Kidney tubule cell (primary cell): Measurements from ENCODE around the gene SRSF4.
"Not testable (repeated sequence)": the region's sequence is repeated elsewhere in the genome, so short reads cannot be mapped to it uniquely, and the experiment has no call there.

ENCODE experiments used
- DNase-seq: peaks from one replicate; pipeline ENCODE4 v3.0.0-alpha.2; 2018; ENCODE audit warnings: low spot score

The SRSF4 gene

DNA sequence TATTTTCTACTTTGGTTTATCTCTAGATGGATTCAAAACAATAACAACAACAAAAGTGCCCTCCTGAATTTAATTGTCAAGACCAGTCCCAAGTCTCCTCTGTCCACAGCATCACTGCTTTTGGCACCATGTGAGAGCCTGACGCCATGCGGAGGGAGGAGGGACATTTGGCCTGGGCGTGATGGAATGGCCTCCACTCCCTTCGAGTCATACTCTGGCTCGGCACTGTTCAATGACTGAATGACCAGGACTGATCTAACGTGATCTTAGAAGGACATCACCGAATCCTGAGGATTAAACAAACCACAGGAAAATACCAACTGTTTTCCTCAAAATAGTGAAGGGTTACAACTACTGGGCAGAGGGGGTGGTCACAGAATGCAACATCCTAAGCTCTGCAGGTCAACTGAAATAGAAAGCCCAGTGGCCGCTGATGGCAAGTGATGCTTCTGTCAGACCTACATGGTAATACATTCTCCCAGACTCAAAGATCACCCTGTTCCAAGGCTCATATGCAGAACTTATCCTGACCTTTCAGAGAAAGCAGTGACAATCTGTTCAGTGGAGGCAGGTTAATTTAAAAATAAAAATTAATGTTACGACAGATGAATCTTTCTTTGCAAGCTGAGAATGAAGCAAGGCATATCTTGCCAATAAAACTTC lies 19.1 kb downstream of the SRSF4 start:
- no peak for DNase-seq

DNA sequence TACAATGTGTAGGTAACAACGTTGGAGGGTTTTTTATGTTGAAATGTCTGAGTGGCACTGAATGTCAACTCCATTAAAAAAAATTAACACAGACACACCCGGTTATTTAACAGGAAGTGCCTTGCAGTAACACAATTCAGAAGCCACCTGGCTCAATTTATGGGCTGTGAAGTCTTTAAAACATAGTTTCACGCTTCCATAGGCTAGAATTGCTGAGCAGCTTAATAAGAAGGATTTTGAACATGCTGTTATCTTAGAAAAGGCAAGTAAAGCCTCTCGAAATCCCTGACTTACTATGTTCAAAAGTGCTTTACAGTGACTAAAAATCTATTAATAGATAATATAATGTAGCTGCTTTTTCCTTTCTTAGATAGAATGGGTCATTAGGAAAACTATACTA lies 19.7 kb downstream of the SRSF4 start:
- no peak for DNase-seq

DNA sequence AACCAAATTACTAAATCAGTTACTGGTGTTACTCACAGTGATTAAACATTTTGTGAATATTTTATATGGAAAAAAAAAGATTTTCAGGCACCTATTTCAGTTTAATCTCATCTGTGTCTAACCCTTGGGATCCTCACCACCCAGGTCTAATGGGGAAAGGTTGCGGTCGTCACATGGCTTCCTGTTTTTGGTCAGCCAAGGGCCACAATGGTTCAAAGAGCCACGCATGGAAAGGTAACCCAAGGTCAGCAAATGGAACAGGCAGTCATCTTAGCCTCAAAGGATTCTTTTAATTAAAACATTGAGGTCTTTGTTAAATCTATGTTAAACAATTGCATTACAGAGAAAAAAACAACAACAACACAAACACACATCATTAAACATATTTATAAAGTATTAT lies 21.9 kb downstream of the SRSF4 start:
- DNase-seq = no peak

DNA sequence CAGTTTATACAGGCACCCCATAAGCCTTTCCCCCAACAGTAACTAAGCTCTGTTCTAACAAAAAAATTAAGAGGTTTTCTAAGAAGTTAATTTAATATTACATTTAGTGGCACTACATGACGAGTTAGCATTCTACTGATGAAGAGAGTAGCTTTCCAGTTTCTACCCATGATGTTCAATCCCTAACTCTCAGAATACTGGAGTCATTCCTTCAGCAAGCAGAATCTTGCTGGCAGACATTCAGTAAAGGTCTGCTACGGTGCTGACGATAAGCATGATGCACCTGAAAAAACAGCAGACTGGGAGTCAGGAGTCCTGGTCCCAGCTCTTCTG lies 24.5 kb downstream of the SRSF4 start:
- DNase-seq = no peak

DNA sequence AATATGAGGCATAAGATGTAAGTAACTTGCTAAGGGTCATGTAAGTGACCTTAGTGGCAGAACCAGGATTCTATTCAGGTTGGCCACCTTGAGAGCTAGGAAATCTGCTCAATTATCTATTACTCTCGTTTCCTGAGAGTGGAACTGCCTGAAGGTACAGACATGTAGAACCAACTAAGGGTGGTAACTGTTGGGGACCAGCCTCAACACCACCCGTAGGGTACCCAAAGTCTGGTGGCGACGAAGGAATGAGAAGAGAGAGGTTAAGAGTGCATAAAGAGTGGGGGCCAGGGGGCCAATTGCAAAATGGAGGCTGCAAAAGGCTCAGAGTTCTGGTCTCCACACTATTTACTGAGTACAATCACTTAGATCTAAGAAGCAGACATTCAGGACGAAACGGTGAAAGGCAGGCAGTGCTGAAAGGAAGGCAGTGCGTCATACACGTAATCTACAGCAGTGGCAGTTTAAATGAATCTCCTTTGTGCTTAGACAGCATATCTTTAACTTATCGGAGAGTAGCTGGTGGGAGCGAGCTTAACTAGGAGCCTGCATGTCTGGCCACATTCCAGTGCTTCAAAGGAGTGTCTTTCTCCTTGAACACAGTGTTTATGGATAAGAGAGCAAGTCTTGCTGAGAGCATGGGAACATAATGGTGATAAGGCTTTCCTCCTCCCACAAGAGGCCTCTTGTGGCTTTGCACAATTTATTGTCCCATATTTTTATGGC lies 25.0 kb downstream of the SRSF4 start:
- no peak for DNase-seq

DNA sequence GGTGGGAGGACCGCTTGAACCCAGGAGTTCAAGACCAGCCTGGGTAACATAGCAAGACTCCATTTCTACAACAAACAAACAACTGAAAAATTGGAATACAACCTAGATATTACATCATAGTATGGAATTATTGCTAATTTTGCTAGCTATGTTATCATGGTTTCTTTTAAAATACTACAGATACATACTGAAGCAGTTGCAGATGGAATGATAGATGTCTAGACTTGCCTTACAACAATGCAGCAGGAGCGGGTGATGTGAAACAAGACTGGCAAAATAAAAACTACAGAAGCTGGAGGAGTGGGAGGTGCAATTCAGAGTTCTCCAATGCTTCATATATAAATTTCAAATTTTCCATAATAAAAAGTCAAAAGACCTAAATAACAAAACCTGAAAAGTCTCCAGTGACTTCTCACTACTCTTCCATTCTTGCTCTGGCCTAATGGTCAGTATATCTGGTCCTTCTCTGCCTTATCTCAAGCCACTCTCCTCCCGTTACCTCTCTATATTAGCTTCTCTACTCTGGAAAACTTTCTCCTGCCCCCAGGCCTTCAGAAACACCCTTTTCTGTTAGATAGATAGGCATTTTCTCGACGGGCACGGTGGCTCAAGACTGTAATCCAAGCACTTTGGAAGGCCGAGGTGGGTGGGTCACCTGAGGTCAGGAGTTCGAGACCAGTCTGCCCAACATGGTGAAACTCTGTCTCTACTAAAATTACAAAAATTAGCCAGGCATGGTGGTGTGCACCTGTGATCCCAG lies 29.5 kb downstream of the SRSF4 start:
- DNase-seq = no peak

DNA sequence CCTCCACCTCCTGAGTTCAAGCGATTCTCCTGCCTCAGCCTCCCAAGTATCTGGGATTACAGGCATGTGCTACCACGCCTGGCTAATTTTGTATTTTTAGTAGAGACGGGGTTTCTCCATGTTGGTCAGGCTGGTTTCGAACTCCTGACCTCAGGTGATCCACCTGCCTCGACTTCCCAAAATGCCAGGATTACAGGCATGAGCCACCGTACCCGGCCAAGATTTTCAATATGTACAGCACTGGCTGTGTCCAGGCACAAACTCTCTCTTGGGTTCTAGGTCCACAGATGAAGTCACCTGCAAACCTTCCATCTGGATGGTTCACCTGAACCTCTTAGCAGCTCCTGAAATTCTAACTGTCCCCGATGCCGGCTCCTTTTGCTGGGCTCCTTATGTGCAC lies 31.4 kb downstream of the SRSF4 start:
- not testable (repeated sequence) for DNase-seq

DNA sequence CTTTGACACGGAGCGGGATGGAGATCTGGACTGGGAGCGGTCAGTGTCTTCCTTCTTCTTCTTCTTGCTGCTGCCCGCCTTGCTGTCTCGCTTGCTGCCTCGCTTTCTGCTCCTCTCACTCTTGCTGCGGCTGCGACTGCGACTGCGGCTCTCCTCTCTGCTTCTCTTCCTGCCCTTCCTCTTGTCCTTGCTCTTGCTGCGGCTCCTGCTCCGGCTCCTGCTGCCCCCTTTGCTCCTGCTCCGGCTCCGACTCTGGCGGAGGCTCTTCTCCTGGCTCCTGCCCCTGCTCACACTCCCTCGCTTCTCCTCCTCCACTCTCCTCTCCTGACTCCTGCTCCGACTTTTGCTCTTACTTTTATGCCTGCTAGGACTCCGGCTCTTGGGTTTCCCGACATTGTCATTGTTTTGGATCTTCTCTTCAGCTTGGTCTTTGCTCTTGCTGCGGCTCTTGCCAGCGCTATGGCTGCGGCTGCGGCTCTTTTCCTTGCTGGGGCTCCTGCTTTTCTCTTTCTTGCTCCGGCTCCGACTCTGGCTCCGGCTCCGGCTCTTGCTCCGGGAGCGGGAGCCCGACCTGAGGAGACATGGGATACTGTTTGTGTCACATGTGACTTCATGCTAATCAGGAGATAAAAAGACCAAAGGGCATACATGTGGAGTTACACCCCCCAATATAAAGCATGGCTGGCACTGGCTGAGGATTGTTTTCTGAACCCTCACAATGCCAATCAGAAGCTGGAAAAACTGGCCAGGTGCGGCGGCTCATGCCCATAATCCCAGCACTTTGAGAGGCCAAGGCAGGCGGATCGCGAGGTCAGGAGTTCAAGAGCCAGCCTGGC lies 32.8 kb downstream of the SRSF4 start:
- DNase-seq = no peak

DNA sequence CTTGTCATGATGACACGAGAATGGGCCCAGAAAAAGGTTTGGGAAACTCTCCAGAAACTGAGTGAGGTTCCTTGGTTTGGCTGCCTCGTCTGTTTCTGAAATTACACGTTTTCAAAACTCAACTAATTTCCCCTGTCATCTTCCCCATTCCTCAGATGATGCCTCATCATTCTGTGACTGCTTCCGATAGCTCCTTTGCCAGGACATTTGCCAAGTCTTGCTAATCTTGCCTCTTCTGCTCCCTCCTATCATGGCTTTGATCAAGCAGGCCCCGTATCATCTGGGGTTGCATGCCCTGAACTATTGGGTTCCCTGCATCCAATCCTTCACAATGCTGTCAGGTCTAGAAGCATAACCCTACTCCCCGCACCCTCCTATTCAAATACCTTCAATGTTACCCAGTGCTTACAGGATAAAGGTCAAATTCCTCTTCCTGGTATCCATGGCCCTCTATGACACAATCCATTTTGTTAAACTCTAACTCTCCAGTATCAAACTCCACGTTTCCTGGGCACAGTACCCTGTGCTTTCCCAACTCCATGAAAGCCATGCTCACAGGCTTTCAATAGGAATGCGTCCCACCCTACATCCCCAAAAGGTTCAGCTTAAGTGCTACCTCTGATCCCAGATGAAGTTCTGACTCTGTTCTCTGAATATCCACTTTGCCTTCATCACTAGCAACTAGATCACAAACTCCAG lies 35.8 kb downstream of the SRSF4 start:
- peak; percentile 83 for DNase-seq

DNA sequence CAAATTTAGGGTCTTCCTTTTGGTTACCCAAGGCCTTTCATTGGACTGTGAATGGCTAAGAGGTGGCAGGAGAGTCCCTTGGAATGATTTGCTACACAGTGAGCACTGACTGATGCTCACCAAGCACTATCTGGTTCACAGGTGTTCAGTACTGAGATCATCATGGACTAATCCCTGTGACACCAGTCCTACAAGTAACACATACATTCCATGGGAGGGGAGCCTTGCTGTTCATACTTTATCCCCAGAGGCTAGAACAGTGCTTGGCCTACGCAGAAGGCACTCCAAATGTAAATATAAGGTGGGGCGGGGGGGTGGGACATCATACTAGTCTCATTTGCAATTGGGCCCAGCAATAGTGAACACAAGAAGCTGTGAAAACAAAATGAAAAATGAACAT lies 37.5 kb downstream of the SRSF4 start:
- DNase-seq = no peak

DNA sequence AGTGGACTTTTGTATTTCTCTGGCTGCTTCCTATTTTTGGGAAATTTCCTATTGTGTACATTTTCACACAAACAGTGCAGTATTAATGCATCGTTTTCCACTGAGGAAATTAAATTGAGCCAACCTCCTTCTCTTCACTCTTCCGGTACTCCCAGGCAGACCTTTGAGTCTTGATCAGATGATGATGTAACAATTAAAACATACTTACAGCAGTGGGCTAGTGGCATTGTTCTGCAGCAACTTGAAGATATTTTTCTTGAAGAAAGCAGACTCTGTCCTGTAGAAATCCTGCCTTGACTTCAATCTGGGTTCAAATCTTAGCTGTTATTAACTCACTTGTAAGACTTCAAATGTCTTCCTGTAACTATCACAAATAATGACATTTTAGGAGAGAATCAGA lies 39.0 kb downstream of the SRSF4 start:
- no peak for DNase-seq

DNA sequence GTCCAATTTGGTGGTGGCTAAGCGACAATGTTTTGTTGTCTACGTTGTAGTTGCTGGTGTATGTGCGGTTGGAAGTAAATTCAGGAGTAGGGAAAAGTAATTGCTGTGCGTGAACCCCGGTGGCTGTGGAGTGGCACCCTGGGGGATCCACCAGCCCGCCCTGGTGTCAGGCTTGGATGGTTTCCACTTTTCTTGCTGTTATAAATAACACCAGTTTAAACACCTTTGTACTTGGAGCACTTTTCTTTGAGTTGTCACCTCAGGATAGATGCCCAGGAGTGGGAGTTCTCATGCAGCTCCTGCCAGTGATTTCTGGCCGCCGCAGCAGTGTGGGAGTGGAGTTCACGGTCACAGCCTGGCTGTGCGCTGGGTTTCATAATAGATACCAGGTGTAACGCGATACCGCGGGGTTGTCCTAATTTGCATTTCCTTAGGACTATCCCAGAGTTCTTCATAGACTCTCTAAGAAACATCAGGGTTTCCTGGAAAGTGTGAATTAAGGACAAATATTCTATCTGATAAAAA lies 45.2 kb downstream of the SRSF4 start:
- DNase-seq = peak; percentile 36

DNA sequence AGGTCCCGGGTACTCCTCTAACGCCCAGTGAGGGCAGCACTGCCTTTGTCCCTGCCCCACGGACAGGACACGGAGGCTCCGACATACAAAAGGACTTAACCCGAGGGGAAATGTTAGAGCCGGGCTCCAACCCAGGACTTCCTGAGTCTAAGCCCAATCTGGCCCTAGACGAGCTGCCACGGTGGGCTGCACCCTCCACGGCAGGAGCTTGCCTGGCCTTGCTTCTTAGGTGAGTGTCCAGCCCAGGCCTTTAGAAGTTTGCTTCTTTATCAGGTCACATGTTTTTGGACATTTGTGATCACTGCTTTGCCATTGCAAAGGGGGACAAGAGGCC lies 47.0 kb downstream of the SRSF4 start:
- no peak for DNase-seq

DNA sequence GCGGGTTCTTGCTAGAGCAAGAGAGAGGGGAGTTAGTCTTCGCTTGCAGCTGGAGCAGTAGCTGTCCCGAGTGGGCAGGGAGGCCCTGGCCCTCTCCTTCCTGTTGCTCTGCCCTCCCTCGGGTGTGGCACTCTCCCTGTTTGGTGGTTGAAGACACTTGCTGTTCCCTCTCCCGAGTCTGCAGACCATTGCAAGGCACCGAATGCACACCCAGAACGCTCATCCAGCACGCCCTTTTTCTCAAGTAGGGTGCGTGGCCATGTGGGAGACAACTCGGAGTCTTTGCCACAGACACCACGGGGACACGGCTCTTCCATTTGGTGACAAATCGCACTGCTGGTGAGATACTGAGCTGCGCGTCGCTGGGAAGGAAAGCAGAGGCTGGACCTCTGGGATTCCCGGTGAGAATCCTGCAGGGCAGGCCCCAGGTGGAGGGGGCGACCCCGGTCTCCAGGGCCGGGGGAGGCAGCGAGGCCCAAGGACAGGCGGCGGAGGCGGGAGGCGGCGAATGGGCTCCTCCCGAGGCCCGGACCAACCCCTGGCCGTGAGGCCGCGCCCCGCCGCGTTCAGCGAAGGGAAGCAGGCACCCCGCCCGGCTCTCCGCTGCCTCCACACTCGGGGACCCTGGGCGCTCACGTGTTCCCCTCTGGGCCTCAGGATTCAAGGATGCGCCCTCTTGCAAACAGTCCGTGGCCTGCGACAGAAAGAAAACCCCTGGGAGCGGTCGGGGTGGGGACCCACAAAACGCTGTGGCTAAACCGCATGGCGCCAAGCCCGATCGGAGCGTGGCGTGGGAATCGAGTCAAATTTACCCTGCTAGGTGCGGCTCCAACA lies 47.6 kb downstream of the SRSF4 start:
- no peak for DNase-seq

DNA sequence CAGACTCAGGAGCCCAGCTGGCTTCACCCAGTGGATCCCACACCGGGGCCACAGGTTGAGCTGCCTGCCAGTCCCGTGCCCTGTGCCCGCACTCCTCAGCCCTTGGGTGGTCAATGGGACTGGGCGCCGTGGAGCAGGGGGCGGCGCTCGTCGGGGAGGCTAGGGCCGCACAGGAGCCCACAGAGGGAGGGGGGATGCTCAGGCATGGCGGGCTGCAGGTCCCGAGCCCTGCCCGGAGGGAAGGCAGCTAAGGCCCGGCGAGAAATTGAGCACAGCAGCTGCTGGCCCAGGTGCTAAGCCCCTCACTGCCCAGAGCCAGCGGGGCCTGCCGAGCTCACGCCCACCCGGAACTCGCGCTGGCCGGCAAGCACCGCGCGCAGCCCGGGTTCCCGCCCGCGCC lies 50.6 kb downstream of the SRSF4 start:
- DNase-seq = not testable (repeated sequence)

DNA sequence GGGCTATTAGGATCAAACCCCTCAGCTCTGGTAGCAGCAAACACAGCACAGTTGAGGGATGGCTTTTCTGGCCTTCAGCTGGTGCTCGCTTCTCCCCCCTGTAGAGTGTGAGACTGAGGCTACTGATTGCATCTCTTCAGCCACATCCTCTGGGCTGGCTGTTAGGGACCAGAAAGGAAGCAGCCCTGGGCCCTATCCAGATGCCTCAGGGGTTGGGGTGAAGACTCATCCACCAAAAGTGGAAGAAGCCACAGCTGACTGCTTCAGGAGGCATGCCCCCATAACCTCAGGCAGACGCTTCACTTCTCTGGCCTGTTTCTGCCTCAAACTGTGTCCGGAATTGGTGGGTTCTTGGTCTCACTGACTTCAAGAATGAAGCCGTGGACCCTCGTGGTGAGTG lies 51.8 kb downstream of the SRSF4 start:
- DNase-seq = no peak

DNA sequence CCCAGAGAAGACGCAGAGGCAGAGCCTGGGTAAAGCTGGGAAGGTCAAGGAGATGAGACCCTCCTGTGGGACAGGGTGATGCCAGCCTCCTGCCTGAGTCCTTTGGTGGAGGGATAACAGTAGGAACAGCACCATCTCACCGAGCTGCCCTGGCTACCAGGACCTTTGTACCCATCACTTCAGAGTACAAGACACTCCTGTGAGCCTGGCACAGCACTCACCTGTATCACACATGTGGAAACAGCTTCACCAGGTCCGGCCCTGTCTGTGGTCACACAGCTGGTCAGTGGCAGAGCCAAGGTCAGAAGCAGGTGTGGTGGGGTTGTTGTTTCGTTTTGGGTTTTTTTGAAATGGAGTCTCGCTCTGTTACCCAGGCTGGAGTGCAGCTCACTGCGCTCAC lies 53.0 kb downstream of the SRSF4 start:
- no peak for DNase-seq

DNA sequence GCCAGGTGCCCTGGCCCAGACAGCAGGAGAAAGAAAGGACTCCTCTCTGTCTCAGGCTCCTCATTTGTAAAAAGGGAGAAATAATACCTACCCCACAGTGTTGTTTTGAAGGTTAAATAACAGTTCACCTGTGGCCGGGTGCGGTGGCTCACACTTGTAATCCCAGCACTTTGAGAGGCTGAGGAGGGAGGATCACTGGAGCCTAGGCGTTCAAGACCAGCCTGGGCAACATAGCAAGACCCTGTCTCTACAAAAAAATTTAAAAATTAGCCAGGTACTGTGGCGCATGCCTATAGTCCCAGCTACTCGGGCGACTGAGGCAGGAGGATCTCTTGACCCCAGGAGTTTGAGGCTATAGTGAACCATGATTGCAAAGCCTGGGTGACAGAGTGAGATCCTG lies 55.5 kb downstream of the SRSF4 start:
- DNase-seq = no peak

DNA sequence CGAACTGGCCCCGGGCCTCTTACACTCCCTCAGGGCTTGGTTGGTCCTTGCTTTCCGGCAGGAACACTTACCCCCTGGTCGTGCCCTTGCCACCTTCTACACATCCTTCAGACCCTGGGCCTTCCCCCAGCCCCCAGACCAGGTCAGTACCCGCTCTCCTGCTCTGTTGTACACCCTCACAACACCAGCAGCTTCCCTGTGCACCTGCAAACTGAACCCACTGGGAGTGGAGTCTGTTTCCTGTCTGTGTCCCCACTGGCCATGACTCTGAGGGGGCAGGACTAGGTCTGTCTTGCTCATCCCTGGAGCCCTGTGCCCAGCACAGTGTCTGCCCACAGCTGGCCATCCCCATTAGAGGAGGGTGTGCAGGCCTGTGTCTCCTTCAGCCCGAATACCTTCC lies 55.9 kb downstream of the SRSF4 start:
- DNase-seq = no peak

DNA sequence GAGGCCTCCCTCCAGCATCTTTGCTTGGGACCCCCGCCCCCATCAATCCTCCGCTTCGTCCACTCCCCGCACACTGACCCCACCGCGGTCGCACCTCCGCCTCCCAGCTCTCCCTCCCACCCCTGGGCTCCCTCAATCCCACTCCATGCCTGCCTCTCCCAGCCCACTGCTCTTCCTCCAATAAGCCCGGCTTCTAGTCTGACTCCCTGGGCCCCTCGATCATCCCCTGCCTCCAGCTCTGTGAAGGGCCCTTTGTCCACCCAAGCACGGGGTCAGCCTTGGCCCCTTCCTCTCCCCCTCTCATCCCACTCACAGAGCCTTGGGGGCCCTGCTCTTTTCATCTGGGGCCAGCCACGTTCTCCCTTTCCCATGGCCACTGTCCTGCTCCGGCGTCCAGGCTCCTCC lies 56.5 kb downstream of the SRSF4 start:
- DNase-seq = no peak
